NK-92 (cell line): ENCODE data around the gene SORCS3.

ENCODE experiments used
- DNase-seq: peaks from one replicate; lab custom pipeline; 2025; ENCODE audit not compliant: unreplicated experiment; lab: John Stamatoyannopoulos, UW

The SORCS3 gene

DNA sequence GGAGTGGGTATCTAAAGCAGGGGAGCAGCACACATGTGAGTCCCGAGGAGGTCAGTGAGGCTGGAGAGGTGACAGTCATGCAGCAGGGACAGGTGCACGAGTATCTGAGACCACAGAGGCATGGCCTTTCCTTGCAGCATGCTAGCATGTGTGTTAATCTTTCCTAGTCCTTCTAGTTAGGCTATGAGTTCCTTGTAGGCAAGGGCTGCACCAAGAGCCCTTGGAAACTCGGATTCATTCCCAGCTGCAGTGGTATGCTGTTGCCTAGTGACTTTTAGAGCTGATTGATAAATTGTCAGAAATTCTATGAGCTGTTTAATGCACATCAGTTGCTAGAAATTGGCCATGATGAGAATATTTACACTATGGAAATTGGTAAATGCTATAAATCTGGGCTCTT is 132.0 kb downstream of the SORCS3 start:
- DNase-seq, result no peak

- no peak for DNase-seq
Measured at GRCh38 chr10:104774234-104774633, 133.1 kb downstream of the SORCS3 start.

- DNase-seq, result no peak
Measured at GRCh38 chr10:104777086-104777799, 136.2 kb downstream of the SORCS3 start.

DNA sequence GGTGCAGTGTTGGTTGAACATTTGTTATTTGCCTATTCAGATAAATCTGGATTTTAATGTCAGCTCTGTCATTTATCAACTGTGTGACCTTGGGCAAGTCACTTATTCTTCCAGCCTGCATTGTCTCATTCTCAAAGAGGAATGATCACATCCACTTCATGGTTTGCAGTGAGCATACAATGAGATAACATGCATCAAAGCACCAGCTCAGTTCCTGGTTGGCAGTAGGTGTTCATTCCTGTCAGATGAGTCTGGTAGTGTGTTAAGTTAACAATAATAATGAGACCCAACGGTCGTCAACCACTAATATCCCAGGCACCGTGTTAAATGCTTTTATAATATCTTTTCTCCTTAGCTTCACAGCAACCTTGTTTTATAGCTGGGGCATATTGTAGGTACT is 137.3 kb downstream of the SORCS3 start:
- DNase-seq, result no peak

GRCh38 chr10:104779701-104780100 is 138.6 kb downstream of the SORCS3 start:
- DNase-seq, result no peak

DNA sequence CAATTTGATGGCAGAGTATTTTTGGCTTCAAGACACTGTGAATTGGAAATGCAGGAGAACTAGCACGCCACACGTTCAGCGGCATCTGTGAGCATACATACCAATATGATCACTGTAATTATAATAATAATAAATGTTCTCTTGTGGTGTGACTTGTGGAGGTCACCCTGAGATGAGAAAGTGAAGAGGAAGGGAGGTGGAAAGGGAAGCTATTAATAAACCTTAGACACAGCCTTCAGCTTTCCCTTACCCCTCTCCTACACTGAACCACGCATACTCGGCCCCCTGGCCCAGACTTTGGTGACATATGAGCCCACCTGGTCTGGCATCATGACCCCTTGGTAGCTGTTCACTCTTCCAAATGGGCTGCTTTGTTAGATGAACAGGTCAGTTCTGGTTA is 139.1 kb downstream of the SORCS3 start:
- no peak for DNase-seq

DNA sequence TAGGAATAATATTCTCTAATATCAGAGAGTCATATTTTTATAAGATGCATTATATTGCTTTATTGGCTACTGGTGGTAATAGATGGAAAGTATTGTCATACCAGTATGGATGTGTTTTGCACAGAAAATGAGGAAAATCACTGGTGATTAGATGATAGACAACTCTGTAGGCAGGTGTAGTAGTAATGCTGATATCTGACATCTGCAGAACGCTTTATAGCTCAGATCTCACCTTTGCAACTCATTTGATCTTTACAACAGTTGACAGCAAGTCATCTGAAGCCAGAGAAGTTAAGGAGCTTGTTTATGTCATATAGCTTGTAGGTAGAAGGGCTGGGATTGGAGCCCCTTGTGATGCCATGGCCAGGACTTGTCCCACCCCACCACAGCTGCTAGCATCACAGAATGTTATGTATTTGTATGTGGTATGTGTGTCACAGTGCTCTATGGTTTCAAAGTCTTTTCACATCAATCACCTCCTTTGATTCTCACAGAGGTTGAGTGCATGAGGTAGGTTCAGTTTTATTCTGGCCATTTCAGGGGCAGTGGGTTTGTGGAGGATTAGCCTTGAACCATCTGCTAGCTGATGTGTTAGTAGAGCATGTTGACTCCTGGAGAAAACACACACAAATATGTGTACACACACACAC is 140.0 kb downstream of the SORCS3 start:
- no peak for DNase-seq

DNA sequence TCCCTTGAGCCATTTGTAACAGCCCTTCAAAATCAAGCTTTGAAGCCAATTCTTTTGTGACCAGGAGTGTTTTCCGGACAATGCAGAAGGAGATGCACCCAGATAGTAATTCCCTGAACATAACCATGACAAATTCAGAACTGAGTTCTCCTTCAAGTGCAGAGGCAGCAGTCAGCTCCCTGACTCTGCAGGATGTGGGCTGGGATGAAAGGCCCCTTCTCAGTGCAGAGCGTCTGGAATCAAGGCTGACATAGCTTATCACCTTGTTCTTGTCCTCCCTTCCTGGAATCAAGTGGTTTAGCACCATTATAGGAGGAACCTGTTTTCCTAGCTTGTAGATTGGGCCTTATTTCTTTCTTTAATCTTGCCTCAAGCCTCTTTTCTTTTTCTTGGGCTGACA is 143.4 kb downstream of the SORCS3 start:
- no peak for DNase-seq

GRCh38 chr10:104791471-104791870 is 150.4 kb downstream of the SORCS3 start:
- DNase-seq, result no peak

- DNase-seq, result no peak
Measured at GRCh38 chr10:104795411-104795810, 154.3 kb downstream of the SORCS3 start.

DNA sequence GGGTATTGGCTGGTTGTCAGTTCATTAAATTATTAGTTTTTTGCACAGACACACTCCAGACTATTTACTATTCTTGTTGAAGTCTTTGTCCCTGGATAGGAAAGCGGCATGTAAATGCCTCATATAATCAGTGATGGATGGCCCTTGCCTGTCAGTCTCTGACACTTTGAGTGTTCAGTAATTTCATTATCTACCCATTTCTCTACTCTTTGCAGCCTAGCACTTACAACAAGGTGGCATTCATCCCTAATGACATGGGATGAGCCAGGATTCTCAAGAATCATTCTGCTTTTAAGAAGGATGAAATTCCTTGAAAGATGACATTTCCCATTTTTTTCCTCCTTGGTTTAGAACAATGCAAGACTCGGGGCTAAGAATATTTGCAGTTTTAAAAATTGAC is 155.7 kb downstream of the SORCS3 start:
- DNase-seq, result no peak

- no peak for DNase-seq
Measured at GRCh38 chr10:104802941-104803340, 161.9 kb downstream of the SORCS3 start.

GRCh38 chr10:104804880-104805279 is 163.8 kb downstream of the SORCS3 start:
- no peak for DNase-seq

DNA sequence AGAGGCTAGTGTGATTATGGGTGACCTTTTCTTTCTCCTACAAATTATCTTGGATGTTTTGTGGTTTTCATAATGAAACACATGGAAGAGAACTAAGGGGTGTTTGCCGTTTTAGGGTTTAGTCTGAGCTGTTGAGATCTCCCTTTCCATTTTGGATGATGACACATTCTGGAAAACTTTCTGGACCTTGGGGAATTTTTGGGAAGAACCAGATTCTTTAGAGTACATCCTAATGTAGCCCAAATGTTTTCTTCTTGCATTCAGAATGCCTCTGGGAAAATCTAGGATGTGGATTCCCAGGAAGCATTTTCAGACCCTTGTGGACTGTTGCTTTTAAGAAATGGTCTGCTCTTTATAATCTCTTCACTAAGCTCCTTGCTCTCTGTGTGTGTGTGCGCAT is 165.7 kb downstream of the SORCS3 start:
- DNase-seq, result no peak

- DNase-seq, result no peak
Measured at GRCh38 chr10:104807581-104808310, 166.7 kb downstream of the SORCS3 start.

DNA sequence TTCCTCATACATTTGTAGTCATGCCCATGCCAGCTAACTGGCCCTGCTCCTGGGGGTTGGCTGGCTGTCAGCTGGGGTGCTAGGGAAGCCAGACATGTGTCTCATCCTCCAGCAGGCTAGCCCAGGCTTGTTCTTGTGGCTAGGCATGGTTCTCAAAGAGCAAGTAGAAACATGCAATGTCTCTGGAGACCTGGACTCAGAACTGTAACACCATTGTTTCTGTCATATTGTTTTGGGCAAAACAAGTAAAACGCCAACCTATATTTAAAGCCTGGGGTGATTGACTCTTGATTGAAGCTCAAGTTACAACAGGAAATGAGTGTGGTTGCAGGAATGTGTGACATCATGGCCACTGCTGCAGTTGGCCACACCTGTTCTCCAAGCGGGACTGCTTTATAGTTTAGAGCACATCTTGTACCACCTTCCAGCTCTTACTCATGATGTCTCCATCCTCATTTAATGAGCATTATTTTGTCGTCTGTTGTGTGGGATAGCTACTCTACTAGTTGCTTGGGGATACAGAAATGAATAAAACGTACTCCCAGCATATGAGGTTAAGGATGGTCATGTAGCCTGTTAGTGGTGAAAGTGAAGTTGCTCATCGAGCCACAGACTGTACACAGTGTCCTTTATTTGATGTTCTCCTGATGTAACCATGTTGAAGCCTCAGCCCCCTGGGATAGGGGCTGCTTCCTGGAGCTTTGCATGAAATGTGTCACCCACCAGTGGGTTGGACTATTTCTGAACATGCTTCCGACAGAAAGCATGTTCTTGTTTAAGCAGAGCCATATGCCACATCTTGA is 168.4 kb downstream of the SORCS3 start:
- no peak for DNase-seq

DNA sequence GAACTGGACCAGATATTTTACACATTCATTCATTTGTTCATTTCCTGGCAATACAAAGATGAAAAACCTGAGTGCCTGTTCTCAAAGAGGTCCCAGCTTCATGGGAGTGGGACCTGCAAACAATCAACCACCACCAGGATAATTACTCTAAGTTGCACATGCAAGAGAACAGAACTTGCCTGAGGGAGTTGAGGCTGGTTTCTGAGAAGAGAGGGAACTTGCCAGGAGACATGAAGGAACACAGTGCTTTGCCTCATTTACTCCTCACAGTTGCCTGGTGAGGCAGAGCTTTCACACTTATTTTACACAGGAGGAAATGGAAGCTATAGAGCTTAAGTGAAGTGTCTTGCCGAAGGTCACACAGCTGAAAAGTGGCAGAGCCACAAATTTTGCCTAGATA is 170.1 kb downstream of the SORCS3 start:
- no peak for DNase-seq

- DNase-seq, result no peak
Measured at GRCh38 chr10:104816501-104816900, 175.4 kb downstream of the SORCS3 start.

- no peak for DNase-seq
Measured at GRCh38 chr10:104819731-104820130, 178.6 kb downstream of the SORCS3 start.

GRCh38 chr10:104822088-104822487 is 181.0 kb downstream of the SORCS3 start:
- no peak for DNase-seq

GRCh38 chr10:104824380-104825006 is 183.4 kb downstream of the SORCS3 start:
- DNase-seq, result no peak
